GM19351 (cell line): Measurements from ENCODE around the gene NDUFS2.
"Not testable (repeated sequence)": the region's sequence is repeated elsewhere in the genome, so short reads cannot be mapped to it uniquely, and the experiment has no call there.

Source experiments
- ATAC-seq: cut with Tn5 transposase; IDR thresholded peaks from one replicate; pipeline ENCODE4 v1.9.1; 2021; ENCODE audit warnings: mild to moderate bottlenecking, moderate library complexity; ENCODE audit not compliant: unreplicated experiment

Gene NDUFS2

GRCh38 chr1:161242313-161242712 lies 40.1 kb downstream of the NDUFS2 start:
- no peak for ATAC-seq

GRCh38 chr1:161244888-161245287 lies 42.7 kb downstream of the NDUFS2 start:
- ATAC-seq = no peak

DNA sequence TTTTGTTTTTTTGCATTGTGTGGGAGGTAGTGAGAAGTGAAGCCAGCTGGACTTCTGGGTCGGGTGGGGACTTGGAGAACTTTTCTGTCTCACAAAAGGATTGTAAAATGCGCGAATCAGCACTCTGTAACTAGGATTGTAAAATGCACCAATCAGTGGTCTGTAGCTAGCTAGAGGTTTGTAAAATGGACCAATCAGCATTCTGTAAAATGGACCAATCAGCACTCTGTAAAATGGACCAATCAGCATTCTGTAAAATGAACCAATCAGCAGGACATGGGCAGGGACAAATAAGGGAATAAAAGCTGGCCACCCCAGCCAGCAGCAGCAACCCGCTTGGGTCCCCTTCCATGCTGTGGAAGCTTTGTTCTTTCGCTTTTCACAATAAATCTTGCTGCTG lies 47.9 kb downstream of the NDUFS2 start:
- ATAC-seq = not testable (repeated sequence)

DNA sequence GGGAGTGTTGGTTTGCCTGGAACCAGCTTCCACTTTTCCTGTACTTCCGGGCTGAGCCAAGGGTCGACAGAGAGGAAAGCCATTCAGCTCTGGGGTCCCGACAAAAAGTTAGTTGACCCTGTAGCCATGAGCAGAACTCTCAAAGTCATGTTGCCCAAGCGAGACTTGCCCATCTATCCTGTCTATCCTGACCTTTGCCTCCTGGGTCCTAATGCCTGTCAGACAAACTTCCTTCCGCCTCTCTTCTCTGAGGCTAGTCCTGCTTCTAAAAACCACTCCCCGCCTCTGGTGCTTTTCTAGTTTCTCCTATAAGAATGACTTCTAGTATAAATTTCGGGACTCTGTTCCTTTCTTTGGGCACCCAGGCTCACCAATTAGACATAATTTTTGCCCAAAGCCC lies 48.7 kb downstream of the NDUFS2 start:
- no peak for ATAC-seq

DNA sequence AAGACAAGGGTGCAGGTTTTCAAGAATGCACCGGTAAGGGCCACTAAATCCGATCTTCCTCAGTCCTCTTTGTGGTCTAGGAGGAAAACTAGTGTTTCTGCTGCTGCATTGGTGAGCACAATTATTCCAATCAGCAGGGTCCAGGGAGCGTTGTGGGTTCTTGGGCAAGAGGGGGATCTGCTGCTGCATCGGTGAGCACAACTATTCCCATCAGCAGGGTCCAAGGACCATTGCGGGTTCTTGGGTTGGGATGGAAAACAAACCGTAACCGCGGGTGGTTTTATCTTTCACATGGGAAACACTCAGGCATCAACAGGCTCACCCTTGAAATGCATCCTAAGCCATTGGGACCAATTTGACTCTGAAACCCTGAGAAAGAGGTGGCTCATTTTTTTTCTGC lies 49.4 kb downstream of the NDUFS2 start:
- ATAC-seq = no peak

- not testable (repeated sequence) for ATAC-seq
Measured at GRCh38 chr1:161255302-161255701, 53.1 kb downstream of the NDUFS2 start.

DNA sequence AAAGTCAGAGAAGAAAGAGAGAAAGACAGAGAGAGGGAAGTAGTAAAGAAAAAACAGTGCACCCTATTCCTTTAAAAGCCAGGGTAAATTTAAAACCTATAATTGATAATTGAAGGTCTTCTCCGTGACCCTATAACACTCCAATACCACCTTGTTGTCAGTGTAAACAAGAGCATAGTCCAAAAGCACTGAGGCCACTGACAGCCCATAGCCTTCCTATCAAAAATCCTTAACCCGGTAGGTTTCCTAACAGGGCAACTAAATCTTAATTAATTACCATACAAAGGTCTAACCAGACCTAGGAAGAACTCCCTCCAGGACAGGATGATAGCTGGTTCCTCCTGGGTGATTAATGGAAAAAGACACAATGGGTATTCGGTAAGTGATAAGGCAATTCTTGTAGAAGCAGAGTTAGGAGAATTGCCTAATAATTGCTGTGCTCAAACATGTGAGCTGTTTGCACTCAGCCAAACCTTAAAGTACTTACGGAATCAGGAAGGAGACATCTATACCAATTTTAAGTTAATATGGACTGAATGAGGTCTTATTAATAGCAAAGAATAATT lies 53.9 kb downstream of the NDUFS2 start:
- not testable (repeated sequence) for ATAC-seq

- not testable (repeated sequence) for ATAC-seq
Measured at GRCh38 chr1:161257109-161257508, 54.9 kb downstream of the NDUFS2 start.

DNA sequence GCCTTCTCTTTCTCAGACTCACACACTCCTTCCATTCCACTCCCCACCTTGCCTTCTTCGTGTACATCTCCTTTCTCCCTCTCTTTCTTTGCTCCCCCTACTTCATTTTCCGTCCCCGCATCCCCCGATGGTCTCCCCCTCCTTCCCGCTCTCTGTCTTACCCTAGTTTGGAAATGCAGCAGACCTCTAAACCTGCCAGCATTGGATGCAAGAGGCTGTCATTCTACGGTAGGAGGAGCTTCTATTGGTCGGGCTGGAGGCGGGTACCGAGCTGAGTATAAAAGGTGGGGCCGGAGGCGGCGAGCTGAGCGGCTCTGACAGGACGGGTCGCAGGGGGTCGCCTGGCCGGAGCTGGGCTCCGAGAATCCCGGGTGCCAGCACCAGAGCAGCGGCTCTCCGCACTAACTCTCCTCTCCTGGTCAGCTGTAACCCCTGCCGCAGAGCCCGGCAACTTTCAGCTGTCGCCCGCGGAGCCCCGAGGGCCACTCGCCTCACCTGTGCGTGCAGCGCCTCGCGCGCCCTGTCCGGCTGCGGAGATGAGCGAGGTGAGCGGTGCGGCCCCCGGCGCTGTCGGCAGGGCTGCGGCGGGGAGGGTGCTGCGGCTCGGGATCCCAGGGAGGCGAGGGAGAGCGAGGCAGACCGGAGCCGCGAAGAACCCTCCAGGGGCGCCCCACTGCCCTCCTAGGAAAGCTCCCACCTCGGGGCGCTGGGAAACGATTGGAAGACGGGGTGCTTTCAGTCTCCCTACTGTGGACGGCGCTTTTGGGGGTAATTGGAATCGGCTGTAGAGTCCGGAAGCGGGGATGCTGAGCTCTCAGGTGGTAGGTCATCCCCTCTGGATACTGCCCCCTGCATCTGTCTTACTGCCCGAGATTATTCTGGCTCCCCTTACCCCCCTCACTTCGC lies 56.5 kb downstream of the NDUFS2 start, which contains the start of gene PCP4L1:
PCP4L1 (plus strand) TSS at position 307 of the 906 bp plus-strand sequence; CDS start at position 537, 230 bp downstream.
- ATAC-seq = peak; percentile 53

GRCh38 chr1:161259345-161259702 lies 57.2 kb downstream of the NDUFS2 start:
- no peak for ATAC-seq

- ATAC-seq = no peak
Measured at GRCh38 chr1:161259765-161260164, 57.6 kb downstream of the NDUFS2 start.

GRCh38 chr1:161260376-161261260 lies 58.5 kb downstream of the NDUFS2 start:
- ATAC-seq = no peak

DNA sequence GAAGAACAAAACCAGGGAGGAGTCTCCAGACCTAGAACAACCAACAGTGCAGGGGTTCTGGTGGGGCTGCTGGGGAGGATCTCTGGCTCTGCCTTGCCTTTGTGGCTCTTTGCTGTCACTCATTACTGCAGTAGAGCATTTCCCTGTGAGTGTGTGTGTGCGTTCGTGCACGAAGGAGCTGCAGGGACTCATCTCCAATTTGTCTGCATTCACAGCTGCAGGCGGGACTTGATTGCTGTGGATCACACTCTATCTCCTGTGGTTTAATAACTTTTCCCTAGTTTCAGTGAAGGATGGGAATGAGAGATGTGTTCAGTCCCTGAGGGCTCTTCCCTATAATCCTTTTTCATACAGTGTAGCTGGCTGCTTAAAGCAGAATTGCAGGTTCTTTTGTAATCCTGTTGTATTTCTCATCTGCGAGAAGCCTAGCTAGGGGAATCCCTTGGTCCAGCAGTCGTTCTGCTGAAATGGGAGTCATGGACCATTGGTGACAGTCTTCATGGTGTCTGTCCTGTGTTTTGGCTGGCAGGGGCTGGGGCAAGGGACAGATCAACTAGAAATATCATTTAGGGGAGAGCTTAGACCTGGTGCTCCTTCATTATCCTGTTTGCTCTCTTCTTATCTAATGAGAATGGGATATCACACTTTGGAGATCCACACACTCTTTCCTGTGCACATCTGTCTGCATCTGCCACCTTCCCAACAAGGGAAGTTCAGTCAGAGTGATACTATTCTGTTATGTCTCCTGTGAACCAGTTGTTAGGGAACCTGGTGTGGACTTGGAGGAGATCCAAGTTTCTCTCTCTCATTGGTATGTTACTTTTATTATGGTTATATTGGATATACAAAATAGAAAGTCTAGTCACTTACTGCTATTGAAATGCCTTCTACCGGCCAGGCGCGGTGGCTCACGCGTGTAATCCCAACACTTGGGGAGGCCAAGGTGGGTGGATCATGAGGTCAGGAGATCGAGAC lies 59.4 kb downstream of the NDUFS2 start:
- no peak for ATAC-seq
